ENCODE results near the gene PECR.

- TF ChIP-seq CTCF (IDR thresholded peaks at IDR 0.05), result no peak
- TF ChIP-seq POLR2A (IDR thresholded peaks at IDR 0.05), result no peak
Measured at GRCh38 chr2:216064665-216065064, 16.9 kb downstream of the PECR start.
